SK-N-SH (cell line): ENCODE measurements around the gene SCD. TPM values are rescaled to one million over a fixed set of nuclear protein-coding genes. Genes with fewer than 3 reads are reported as not detected.

Experiments used
- CTCF ChIA-PET: fragments of 300-600, 350-600 bp; formaldehyde crosslinking; extraction: SDS; loops from one replicate; lab custom pipeline; 2021; lab: Yijun Ruan, JAX
- POLR2A ChIA-PET: fragments of 350-600 bp; sonication (Branson Sonifier 250); formaldehyde crosslinking; extraction: SDS; loops from one replicate; lab custom pipeline; 2020; ENCODE audit warnings: antibody characterized with exemption, inconsistent platforms; lab: Yijun Ruan, JAX
- DNase-seq: peaks from one replicate; pipeline ENCODE4 v3.0.0; 2012
- H2AFZ ChIP-seq: fragments of 200-600 bp; sonication (generic); 2 replicates; pipeline ENCODE4 v1.8.1; 2016; ENCODE audit warnings: antibody characterized with exemption, mild to moderate bottlenecking, low read depth
- H3F3A ChIP-seq: fragments of 200-600 bp; sonication (generic); replicated peaks from 2 replicates; pipeline ENCODE3; 2016; ENCODE audit warnings: antibody characterized with exemption, mild to moderate bottlenecking; ENCODE audit not compliant: insufficient read depth
- H3K27ac ChIP-seq, 2 experiments: fragments of 200-500 bp in 1 of 2; fragments of 200-600 bp in 1 of 2; sonication (Bioruptor generic) in 1 of 2; sonication (generic), shearing (Covaris generic) in 1 of 2; 2 replicates each; pipeline versions ENCODE4 v1.5.1 to v1.6.1; 2014 to 2016; ENCODE audit warnings: low read depth in 2 of 2, inconsistent platforms in 1 of 2, low read length in 1 of 2, mild to moderate bottlenecking in 1 of 2, mixed read lengths in 1 of 2
- H3K27me3 ChIP-seq: fragments of 200-600 bp; sonication (generic), shearing (Covaris generic); 2 replicates; pipeline ENCODE4 v1.6.1; 2016; ENCODE audit warnings: mixed run types; ENCODE audit not compliant: insufficient read depth
- H3K36me3 ChIP-seq, 2 experiments: fragments of 200-500 bp in 1 of 2; fragments of 200-600 bp in 1 of 2; sonication (Bioruptor generic) in 1 of 2; sonication (generic) in 1 of 2; replicated peaks in 1 of 2; 2 replicates each; pipeline versions ENCODE3 to v1.5.1; 2014 to 2016; ENCODE audit warnings: low read length in 1 of 2, mild to moderate bottlenecking in 1 of 2; ENCODE audit not compliant: insufficient read depth in 2 of 2, control insufficient read depth in 1 of 2
- H3K4me1 ChIP-seq, 2 experiments: fragments of 200-500 bp in 1 of 2; fragments of 200-600 bp in 1 of 2; sonication (Bioruptor generic) in 1 of 2; sonication (generic), shearing (Covaris generic) in 1 of 2; 2 replicates each; pipeline versions ENCODE4 v1.5.1 to v1.6.1; 2014 to 2016; ENCODE audit warnings: low read depth in 1 of 2, low read length in 1 of 2, mixed run types in 1 of 2; ENCODE audit not compliant: insufficient read depth in 2 of 2, control insufficient read depth in 1 of 2
- H3K4me2 ChIP-seq: fragments of 200-600 bp; sonication (generic), shearing (Covaris generic); 2 replicates; pipeline ENCODE4 v1.6.1; 2017; ENCODE audit warnings: mixed run types
- H3K4me3 ChIP-seq, 2 experiments: fragments of 200-500 bp in 1 of 2; fragments of 200-600 bp in 1 of 2; sonication (Bioruptor generic) in 1 of 2; sonication (generic), shearing (Covaris generic) in 1 of 2; 2 replicates each; pipeline versions ENCODE4 v1.5.1 to v1.8.1; 2014 to 2016; ENCODE audit warnings: low read depth in 2 of 2, inconsistent platforms in 1 of 2, low read length in 1 of 2, mild to moderate bottlenecking in 1 of 2, mixed read lengths in 1 of 2, moderate library complexity in 1 of 2
- H3K79me2 ChIP-seq: fragments of 200-600 bp; sonication (generic); 2 replicates; pipeline ENCODE4 v1.8.1; 2017; ENCODE audit warnings: mild to moderate bottlenecking; ENCODE audit not compliant: insufficient read depth
- H3K9ac ChIP-seq: fragments of 200-600 bp; sonication (generic); 2 replicates; pipeline ENCODE4 v1.6.1; 2017; ENCODE audit warnings: mixed run types
- H3K9me2 ChIP-seq: fragments of 200-600 bp; sonication (generic); 2 replicates; pipeline ENCODE4 v1.6.1; 2017; ENCODE audit warnings: mixed run types
- H3K9me3 ChIP-seq: fragments of 200-600 bp; sonication (generic); 2 replicates; pipeline ENCODE4 v1.6.1; 2017; ENCODE audit warnings: mixed run types, mild to moderate bottlenecking, moderate library complexity
- H4K20me1 ChIP-seq: fragments of 200-600 bp; sonication (generic); 2 replicates; pipeline ENCODE4 v1.6.1; 2017; ENCODE audit warnings: mild to moderate bottlenecking, mixed run types; ENCODE audit not compliant: insufficient read depth
- CHD2 ChIP-seq: fragments of 150-350 bp; IDR thresholded peaks from 2 replicates; pipeline ENCODE4 v1.6.1; 2018; ENCODE audit warnings: low read length; ENCODE audit not compliant: partially characterized antibody
- EP300 ChIP-seq, 2 experiments: IDR thresholded peaks; 2 replicates each; pipeline versions ENCODE4 v1.4.0 to v1.6.1; 2012; ENCODE audit warnings: borderline replicate concordance in 1 of 2, low read depth in 1 of 2, low read length in 1 of 2
- EZH2phosphoT487 ChIP-seq: fragments of 200-600 bp; sonication (generic); IDR thresholded peaks from 2 replicates; pipeline ENCODE4 v1.6.1; 2017; ENCODE audit warnings: low read depth, mixed run types, mild to moderate bottlenecking, antibody characterized with exemption, moderate library complexity, borderline replicate concordance
- FOSL2 ChIP-seq: IDR thresholded peaks from 2 replicates; pipeline ENCODE4 v1.4.0; 2012; ENCODE audit warnings: low read depth, mild to moderate bottlenecking, moderate library complexity, borderline replicate concordance
- FOXJ3 ChIP-seq: sonication (generic); formaldehyde crosslinking; IDR thresholded peaks from 2 replicates; pipeline ENCODE4 v1.5.1; 2020; ENCODE audit warnings: mild to moderate bottlenecking, missing genetic modification reagents
- GATA2 ChIP-seq: sonication (generic); formaldehyde crosslinking; IDR thresholded peaks from 2 replicates; pipeline ENCODE4 v1.5.0; 2020; ENCODE audit warnings: mild to moderate bottlenecking, missing genetic modification reagents
- IRF3 ChIP-seq: fragments of 150-350 bp; IDR thresholded peaks from 2 replicates; pipeline ENCODE4 v1.6.1; 2016; ENCODE audit warnings: mild to moderate bottlenecking, low read depth, low read length
- JUND ChIP-seq: IDR thresholded peaks from 2 replicates; pipeline ENCODE4 v1.4.0; 2012
- MAX ChIP-seq: IDR thresholded peaks from 2 replicates; pipeline ENCODE4 v1.4.0; 2012; ENCODE audit warnings: low read depth
- MEF2A ChIP-seq: IDR thresholded peaks from 2 replicates; pipeline ENCODE4 v1.4.0; 2012; ENCODE audit warnings: low read depth, borderline replicate concordance
- MXI1 ChIP-seq: IDR thresholded peaks from 2 replicates; pipeline ENCODE4 v1.6.1; 2012; ENCODE audit warnings: mild to moderate bottlenecking, low read depth, low read length, improper control_type of control experiment
- NFIC ChIP-seq: IDR thresholded peaks from 2 replicates; pipeline ENCODE4 v1.4.0; 2012; ENCODE audit warnings: borderline replicate concordance
- POLR2AphosphoS5 ChIP-seq: IDR thresholded peaks from 2 replicates; pipeline ENCODE4 v1.6.1; 2012; ENCODE audit warnings: low read depth, low read length
- RCOR1 ChIP-seq: fragments of 150-350 bp; IDR thresholded peaks from 2 replicates; pipeline ENCODE4 v1.6.1; 2017; ENCODE audit warnings: antibody characterized with exemption, low read length
- RFX5 ChIP-seq: IDR thresholded peaks from 2 replicates; pipeline ENCODE4 v1.6.1; 2012; ENCODE audit warnings: mild to moderate bottlenecking, improper control_type of control experiment, low read length
- SMC3 ChIP-seq: IDR thresholded peaks from 2 replicates; pipeline ENCODE4 v1.6.1; 2012; ENCODE audit warnings: low read depth, low read length, improper control_type of control experiment
- WGBS: methylation state at CpG from one replicate; pipeline ENCODE4 v1.1.6; 2017; ENCODE audit warnings: low lambda C conversion rate; 5-methylcytosine and 5-hydroxymethylcytosine counted together
- polyA plus RNA-seq, 3 experiments: library from polyadenylated mRNA; depleted of rRNA; stranded (reverse); fragments of >200 nt; gene quantifications; 2 replicates each; pipeline ENCODE4 v1.2.3, GENCODE V29; 2012
- TF ChIP-seq, protein P1 (sequence below): fragments of 150-350 bp; IDR thresholded peaks from 2 replicates; pipeline ENCODE4 v1.6.1; 2017; ENCODE audit warnings: antibody characterized with exemption, low read length, low read depth, borderline replicate concordance
- TF ChIP-seq, protein P2 (sequence below): fragments of 200-600 bp; sonication (generic); IDR thresholded peaks from 2 replicates; pipeline ENCODE4 v1.6.1; 2017; ENCODE audit warnings: antibody characterized with exemption, mild to moderate bottlenecking, moderate library complexity

SCD gene
- polyA plus RNA-seq, 1 of the 3 experiments (the other 2 are of a cell fraction) = 19.7 TPM

GRCh38 chr10:100328198-100328597 lies 18.8 kb upstream of the SCD start:
- Histone ChIP-seq H2AFZ (no peak overlapping the region), H3K9me3 (no peaks in the 10 kb centered on the region), H3F3A (no peaks in the 10 kb centered on the region), H3K4me3 (no peak overlapping the region), H3K27me3 (peaks cover 45% of the 10 kb centered on the region), H3K4me2 (no peak overlapping the region), H3K4me1 (no peaks in the 10 kb centered on the region), H3K36me3 (no peaks in the 10 kb centered on the region), H4K20me1 (no peaks in the 10 kb centered on the region), H3K9me2 (no peaks in the 10 kb centered on the region), H3K79me2 (no peaks in the 10 kb centered on the region), H3K27ac (no peak overlapping the region), H3K9ac (no peak overlapping the region)
- ChIA-PET POLR2A (no interaction called here), CTCF (interaction anchor here (1.3 to 24.3 kb wide), 6 partner anchors 9 to 191 kb away, joined by 3 to 432 read pairs (median 10); no protein-coding TSS in a partner anchor)
- WGBS = 32% methylated on average over 5 of the region's 5 CpGs
- DNase-seq = no peak
- TF ChIP-seq MEF2A = no peak
- TF ChIP-seq RCOR1 = no peak
- TF ChIP-seq SMC3 = no peak
- TF ChIP-seq EP300 (IDR thresholded peaks at IDR 0.05; ENCODE audit: borderline replicate concordance in 1 of 2, low read depth in 1 of 2, low read length in 1 of 2) = no peak
- TF ChIP-seq, protein P1, sequence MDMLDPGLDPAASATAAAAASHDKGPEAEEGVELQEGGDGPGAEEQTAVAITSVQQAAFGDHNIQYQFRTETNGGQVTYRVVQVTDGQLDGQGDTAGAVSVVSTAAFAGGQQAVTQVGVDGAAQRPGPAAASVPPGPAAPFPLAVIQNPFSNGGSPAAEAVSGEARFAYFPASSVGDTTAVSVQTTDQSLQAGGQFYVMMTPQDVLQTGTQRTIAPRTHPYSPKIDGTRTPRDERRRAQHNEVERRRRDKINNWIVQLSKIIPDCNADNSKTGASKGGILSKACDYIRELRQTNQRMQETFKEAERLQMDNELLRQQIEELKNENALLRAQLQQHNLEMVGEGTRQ = no peak
- TF ChIP-seq FOXJ3 (CRISPR knock-in tag) = no peak
- TF ChIP-seq NFIC = no peak
- TF ChIP-seq MAX = no peak
- no peak for TF ChIP-seq POLR2AphosphoS5
- TF ChIP-seq EZH2phosphoT487 = no peak
- TF ChIP-seq, protein P2, sequence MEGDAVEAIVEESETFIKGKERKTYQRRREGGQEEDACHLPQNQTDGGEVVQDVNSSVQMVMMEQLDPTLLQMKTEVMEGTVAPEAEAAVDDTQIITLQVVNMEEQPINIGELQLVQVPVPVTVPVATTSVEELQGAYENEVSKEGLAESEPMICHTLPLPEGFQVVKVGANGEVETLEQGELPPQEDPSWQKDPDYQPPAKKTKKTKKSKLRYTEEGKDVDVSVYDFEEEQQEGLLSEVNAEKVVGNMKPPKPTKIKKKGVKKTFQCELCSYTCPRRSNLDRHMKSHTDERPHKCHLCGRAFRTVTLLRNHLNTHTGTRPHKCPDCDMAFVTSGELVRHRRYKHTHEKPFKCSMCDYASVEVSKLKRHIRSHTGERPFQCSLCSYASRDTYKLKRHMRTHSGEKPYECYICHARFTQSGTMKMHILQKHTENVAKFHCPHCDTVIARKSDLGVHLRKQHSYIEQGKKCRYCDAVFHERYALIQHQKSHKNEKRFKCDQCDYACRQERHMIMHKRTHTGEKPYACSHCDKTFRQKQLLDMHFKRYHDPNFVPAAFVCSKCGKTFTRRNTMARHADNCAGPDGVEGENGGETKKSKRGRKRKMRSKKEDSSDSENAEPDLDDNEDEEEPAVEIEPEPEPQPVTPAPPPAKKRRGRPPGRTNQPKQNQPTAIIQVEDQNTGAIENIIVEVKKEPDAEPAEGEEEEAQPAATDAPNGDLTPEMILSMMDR = no peak
- no peak for TF ChIP-seq RFX5
- no peak for TF ChIP-seq FOSL2
- no peak for TF ChIP-seq IRF3
- TF ChIP-seq JUND = no peak
- TF ChIP-seq CHD2 = no peak
- no peak for TF ChIP-seq MXI1
- TF ChIP-seq GATA2 (CRISPR knock-in tag) = no peak
